KMS-11 (cell line): Measurements from ENCODE around the gene RASSF3.

Experiments used
- H2AFZ ChIP-seq: fragments of 200-600 bp; sonication (generic); 2 replicates; pipeline ENCODE4 v1.6.1; 2016; ENCODE audit warnings: antibody characterized with exemption, mixed run types, low read depth
- H3K27ac ChIP-seq: fragments of 200-600 bp; sonication (generic); 2 replicates; pipeline ENCODE4 v1.6.1; 2016; ENCODE audit warnings: mild to moderate bottlenecking, mixed run types
- H3K27me3 ChIP-seq: fragments of 200-600 bp; sonication (generic); 2 replicates; pipeline ENCODE4 v1.6.1; 2017; ENCODE audit warnings: mild to moderate bottlenecking, low read depth, mixed run types, moderate library complexity; ENCODE audit not compliant: insufficient read depth
- H3K36me3 ChIP-seq: fragments of 200-600 bp; sonication (generic); 2 replicates; pipeline ENCODE4 v1.6.1; 2017; ENCODE audit warnings: mild to moderate bottlenecking, mixed run types; ENCODE audit not compliant: insufficient read depth
- H3K4me1 ChIP-seq: fragments of 200-600 bp; sonication (generic); 2 replicates; pipeline ENCODE4 v1.6.1; 2016; ENCODE audit warnings: mild to moderate bottlenecking, low read depth, mixed run types; ENCODE audit not compliant: poor library complexity, severe bottlenecking
- H3K4me2 ChIP-seq: fragments of 200-600 bp; sonication (generic); 2 replicates; pipeline ENCODE4 v1.7.0; 2016; ENCODE audit warnings: mild to moderate bottlenecking, mixed run types
- H3K4me3 ChIP-seq: fragments of 200-600 bp; sonication (generic); IDR thresholded peaks from 2 replicates; pipeline ENCODE4 v1.6.1; 2017; ENCODE audit warnings: low read depth, low read length, mixed read lengths; ENCODE audit not compliant: insufficient read depth
- H3K79me2 ChIP-seq: fragments of 200-600 bp; sonication (generic); 2 replicates; pipeline ENCODE4 v1.6.1; 2016; ENCODE audit warnings: low read depth, mixed run types; ENCODE audit not compliant: insufficient read depth
- H3K9ac ChIP-seq: fragments of 200-600 bp; sonication (generic); 2 replicates; pipeline ENCODE4 v1.6.1; 2016; ENCODE audit warnings: mild to moderate bottlenecking, mixed run types
- H4K20me1 ChIP-seq: fragments of 200-600 bp; sonication (generic); 2 replicates; pipeline ENCODE4 v1.6.1; 2016; ENCODE audit warnings: mild to moderate bottlenecking, mixed run types; ENCODE audit not compliant: insufficient read depth
- CTCF ChIP-seq: fragments of 200-600 bp; sonication (generic); conservative IDR thresholded peaks from 2 replicates; pipeline ENCODE4 v1.6.1; 2017; ENCODE audit warnings: low read depth, mild to moderate bottlenecking, antibody characterized with exemption, low read length, moderate library complexity, mixed read lengths

The RASSF3 gene

GRCh38 chr12:64633011-64633939, 23.0 kb downstream of the RASSF3 start:
- Histone ChIP-seq H3K79me2 (peaks cover 33% of the 10 kb centered on the region; the same call in 1 of the 2 replicates), H3K36me3 (no peaks in the 10 kb centered on the region; the same call in 1 of the 2 replicates), H3K27me3 (no peaks in the 10 kb centered on the region), H4K20me1 (no peaks in the 10 kb centered on the region), H3K4me2 (no peak overlapping the region), H3K4me1 (no peaks in the 10 kb centered on the region), H3K4me3 (no peak overlapping the region), H3K9ac (no peak overlapping the region), H2AFZ (no peak overlapping the region), H3K27ac (no peak overlapping the region)
- no peak for TF ChIP-seq CTCF

GRCh38 chr12:64633940-64634337, 23.6 kb downstream of the RASSF3 start:
- Histone ChIP-seq H3K4me3 (no peak overlapping the region), H2AFZ (no peak overlapping the region), H3K79me2 (peaks cover 34% of the 10 kb centered on the region; the same call in 1 of the 2 replicates), H3K27me3 (no peaks in the 10 kb centered on the region), H4K20me1 (no peaks in the 10 kb centered on the region), H3K36me3 (no peaks in the 10 kb centered on the region; the same call in 1 of the 2 replicates), H3K4me2 (no peak overlapping the region), H3K9ac (no peak overlapping the region), H3K27ac (no peak overlapping the region), H3K4me1 (no peaks in the 10 kb centered on the region)
- no peak for TF ChIP-seq CTCF

DNA sequence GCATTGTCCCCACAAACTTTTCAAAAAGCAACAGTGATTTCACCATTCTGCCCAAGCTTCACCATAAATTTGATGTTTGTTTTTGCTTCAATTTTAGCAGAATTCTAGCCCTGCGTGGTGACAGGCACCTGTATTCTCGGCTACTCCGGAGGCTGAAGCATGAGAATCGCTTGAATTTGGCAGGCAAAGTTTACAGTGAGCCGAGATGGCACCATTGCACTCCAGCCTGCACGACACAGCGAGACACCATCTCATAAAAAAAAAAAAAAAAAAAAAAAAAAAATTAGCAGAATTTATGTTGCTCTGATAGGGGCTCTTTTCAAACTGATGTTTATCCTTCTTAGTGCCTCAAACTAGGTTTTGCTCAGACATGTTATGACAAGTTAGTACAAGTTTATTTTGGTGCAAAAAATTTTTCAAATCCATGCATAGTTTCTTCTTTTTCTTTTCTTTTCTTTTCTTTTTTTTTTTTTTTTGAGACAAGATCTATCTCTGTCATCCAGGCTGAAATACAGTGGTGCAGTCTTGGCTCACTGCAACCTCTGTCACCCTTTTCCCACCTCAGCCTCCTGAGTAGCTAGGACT, 24.3 kb downstream of the RASSF3 start:
- no peaks in the 10 kb centered on the region; the same call in 1 of the 2 replicates for H3K36me3 ChIP-seq
- H3K4me3 ChIP-seq, result no peak overlapping the region
- H3K27me3 ChIP-seq, result no peaks in the 10 kb centered on the region
- H3K4me2 ChIP-seq, result no peak overlapping the region
- H2AFZ ChIP-seq, result no peak overlapping the region
- H4K20me1 ChIP-seq, result no peaks in the 10 kb centered on the region
- TF ChIP-seq CTCF, result no peak
- no peaks in the 10 kb centered on the region for H3K4me1 ChIP-seq
- H3K9ac ChIP-seq, result no peak overlapping the region
- H3K79me2 ChIP-seq, result peaks cover 34% of the 10 kb centered on the region; the same call in 1 of the 2 replicates
- no peak overlapping the region for H3K27ac ChIP-seq

DNA sequence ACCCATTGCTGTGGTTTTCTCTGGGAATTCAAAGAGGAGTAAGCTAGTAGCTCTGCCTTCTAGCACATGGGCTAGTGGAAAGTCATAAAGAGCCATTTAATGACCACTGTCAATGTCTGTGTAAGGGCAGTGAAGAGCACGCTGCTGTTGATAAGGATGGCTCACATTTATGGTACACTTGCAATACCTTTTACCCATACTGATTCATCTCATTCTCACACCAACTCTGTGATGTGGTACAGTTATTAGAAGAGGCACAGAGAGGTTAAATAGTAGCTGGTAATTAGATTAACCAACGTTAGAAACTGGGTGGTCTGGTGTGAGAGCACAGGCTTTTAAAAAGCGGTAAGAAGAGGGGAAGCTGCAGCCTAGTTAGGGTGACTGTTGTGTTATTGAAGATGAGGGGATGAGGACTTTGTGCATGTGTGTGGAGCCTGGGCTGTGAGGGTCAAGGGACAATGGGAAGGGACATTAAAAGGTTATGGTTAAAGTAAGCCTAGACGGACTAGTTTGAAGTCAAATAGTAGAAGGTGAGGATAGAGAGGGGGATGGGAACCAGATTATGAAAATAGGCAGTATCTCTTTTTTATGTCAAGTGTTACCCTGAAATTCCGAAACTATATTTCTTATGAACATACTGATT, 25.2 kb downstream of the RASSF3 start:
- Histone ChIP-seq H2AFZ (no peak overlapping the region), H3K36me3 (no peaks in the 10 kb centered on the region; the same call in 1 of the 2 replicates), H3K4me2 (no peak overlapping the region), H3K27ac (no peak overlapping the region), H3K9ac (no peak overlapping the region), H3K4me3 (no peak overlapping the region), H3K4me1 (no peaks in the 10 kb centered on the region), H4K20me1 (no peaks in the 10 kb centered on the region), H3K79me2 (peaks cover 39% of the 10 kb centered on the region; the same call in 1 of the 2 replicates), H3K27me3 (no peaks in the 10 kb centered on the region)
- no peak for TF ChIP-seq CTCF
